Loucy (cell line): ENCODE data around the gene SERPINB4.

ENCODE experiments used
- H2AFZ ChIP-seq: fragments of 200-600 bp; sonication (generic); 2 replicates; pipeline ENCODE4 v1.6.0; 2016; ENCODE audit warnings: antibody characterized with exemption, mild to moderate bottlenecking, low read length, moderate library complexity
- H3F3A ChIP-seq: fragments of 200-600 bp; 2 replicates; pipeline ENCODE4 v1.6.0; 2016; ENCODE audit warnings: antibody characterized with exemption, low read depth, mild to moderate bottlenecking
- H3K27me3 ChIP-seq: fragments of 200-600 bp; sonication (generic); 2 replicates; pipeline ENCODE4 v1.6.1; 2014; ENCODE audit warnings: low read length, mild to moderate bottlenecking; ENCODE audit not compliant: insufficient read depth, poor library complexity, severe bottlenecking
- H3K36me3 ChIP-seq: fragments of 200-600 bp; sonication (generic); 2 replicates; pipeline ENCODE4 v1.6.1; 2016; ENCODE audit warnings: low read length; ENCODE audit not compliant: insufficient read depth
- H3K4me1 ChIP-seq: fragments of 200-600 bp; sonication (generic); 2 replicates; pipeline ENCODE4 v1.5.1; 2014; ENCODE audit warnings: low read length, mild to moderate bottlenecking; ENCODE audit not compliant: insufficient read depth, poor library complexity, severe bottlenecking
- H3K4me2 ChIP-seq: fragments of 200-600 bp; sonication (generic); 2 replicates; pipeline ENCODE4 v1.6.0; 2014; ENCODE audit warnings: antibody characterized with exemption, low read length, low read depth, mild to moderate bottlenecking; ENCODE audit not compliant: poor library complexity, severe bottlenecking
- H3K4me3 ChIP-seq: fragments of 200-600 bp; sonication (generic); 2 replicates; pipeline ENCODE4 v1.5.1; 2014; ENCODE audit warnings: low read length, mild to moderate bottlenecking, mixed read lengths; ENCODE audit not compliant: poor library complexity, severe bottlenecking
- H3K79me2 ChIP-seq: fragments of 200-600 bp; sonication (generic); 2 replicates; pipeline ENCODE4 v1.6.1; 2014; ENCODE audit warnings: low read length; ENCODE audit not compliant: insufficient read depth
- H3K9ac ChIP-seq: fragments of 200-600 bp; sonication (generic); 2 replicates; pipeline ENCODE4 v1.6.0; 2014; ENCODE audit warnings: mild to moderate bottlenecking, low read depth, low read length, moderate library complexity; ENCODE audit not compliant: poor library complexity, severe bottlenecking
- H3K9me2 ChIP-seq: fragments of 200-600 bp; sonication (generic); replicated peaks from 2 replicates; pipeline ENCODE4 v1.6.1; 2016; ENCODE audit warnings: low read depth, low read length, mixed read lengths
- H3K9me3 ChIP-seq: fragments of 200-600 bp; sonication (generic); 2 replicates; pipeline ENCODE4 v1.6.1; 2014; ENCODE audit warnings: mild to moderate bottlenecking, antibody characterized with exemption, low read length, low read depth; ENCODE audit not compliant: insufficient read depth
- H4K20me1 ChIP-seq: fragments of 200-600 bp; sonication (generic); 2 replicates; pipeline ENCODE4 v1.6.0; 2014; ENCODE audit warnings: antibody characterized with exemption, low read length, mild to moderate bottlenecking; ENCODE audit not compliant: insufficient read depth, poor library complexity, severe bottlenecking
- CTCF ChIP-seq: fragments of 200-600 bp; sonication (generic); conservative IDR thresholded peaks from 2 replicates; pipeline ENCODE4 v1.5.1; 2014; ENCODE audit warnings: mild to moderate bottlenecking, antibody characterized with exemption, low read length
- EZH2phosphoT487 ChIP-seq: fragments of 200-600 bp; IDR thresholded peaks from 2 replicates; pipeline ENCODE4 v1.6.1; 2018; ENCODE audit warnings: antibody characterized with exemption, mild to moderate bottlenecking, moderate library complexity, borderline replicate concordance

Gene SERPINB4

GRCh38 chr18:63592471-63592870, 51.6 kb downstream of the SERPINB4 start:
- no peaks in the 10 kb centered on the region for H3K4me1 ChIP-seq
- H3K27me3 ChIP-seq: peaks cover 1% of the 10 kb centered on the region
- no peak overlapping the region for H3K4me2 ChIP-seq
- H4K20me1 ChIP-seq: no peaks in the 10 kb centered on the region
- no peaks in the 10 kb centered on the region for H3F3A ChIP-seq
- no peak overlapping the region for H3K9ac ChIP-seq
- H3K9me2 ChIP-seq: no peaks in the 10 kb centered on the region
- no peaks in the 10 kb centered on the region for H3K9me3 ChIP-seq
- TF ChIP-seq EZH2phosphoT487 (no peak), CTCF (no peak)
- no peak overlapping the region for H2AFZ ChIP-seq
- no peaks in the 10 kb centered on the region for H3K79me2 ChIP-seq
- no peak overlapping the region for H3K4me3 ChIP-seq
- no peaks in the 10 kb centered on the region for H3K36me3 ChIP-seq

- Histone ChIP-seq H3K36me3 (no peaks in the 10 kb centered on the region), H3K9me2 (no peaks in the 10 kb centered on the region), H4K20me1 (no peaks in the 10 kb centered on the region), H3K4me2 (no peak overlapping the region), H3K79me2 (no peaks in the 10 kb centered on the region), H3F3A (no peaks in the 10 kb centered on the region), H3K9me3 (no peaks in the 10 kb centered on the region), H2AFZ (no peak overlapping the region), H3K9ac (no peak overlapping the region), H3K27me3 (peaks cover 4% of the 10 kb centered on the region), H3K4me1 (no peaks in the 10 kb centered on the region), H3K4me3 (no peak overlapping the region)
- TF ChIP-seq EZH2phosphoT487: no peak
- no peak for TF ChIP-seq CTCF
Measured at GRCh38 chr18:63591725-63592124, 52.3 kb downstream of the SERPINB4 start.

GRCh38 chr18:63590966-63591695, 52.9 kb downstream of the SERPINB4 start:
- no peaks in the 10 kb centered on the region for H3K4me1 ChIP-seq
- TF ChIP-seq CTCF (no peak), EZH2phosphoT487 (no peak)
- no peaks in the 10 kb centered on the region for H3F3A ChIP-seq
- H2AFZ ChIP-seq: no peak overlapping the region
- H3K4me2 ChIP-seq: no peak overlapping the region
- H3K4me3 ChIP-seq: no peak overlapping the region
- no peaks in the 10 kb centered on the region for H3K36me3 ChIP-seq
- H3K79me2 ChIP-seq: no peaks in the 10 kb centered on the region
- H4K20me1 ChIP-seq: no peaks in the 10 kb centered on the region
- no peak overlapping the region for H3K9ac ChIP-seq
- peaks cover 4% of the 10 kb centered on the region for H3K27me3 ChIP-seq
- H3K9me2 ChIP-seq: no peaks in the 10 kb centered on the region
- no peaks in the 10 kb centered on the region for H3K9me3 ChIP-seq
